Neural progenitor cell (in vitro differentiated cells): ENCODE measurements around the gene CLCNKA. TPM values are rescaled to one million over a fixed set of nuclear protein-coding genes. Genes with fewer than 3 reads are reported as not detected.
"Not testable (repeated sequence)": the region's sequence is repeated elsewhere in the genome, so short reads cannot be mapped to it uniquely, and the experiment has no call there.

ENCODE experiments used
- DNase-seq: peaks from one replicate; pipeline ENCODE4 v3.0.0-alpha.2; 2016; ENCODE audit warnings: low spot score
- H2AFZ ChIP-seq: fragments of 200-600 bp; sonication (generic); replicated peaks from 2 replicates; pipeline ENCODE4 v1.6.1; 2016; ENCODE audit warnings: antibody characterized with exemption
- H3F3A ChIP-seq: fragments of 200-600 bp; sonication (generic); 2 replicates; pipeline ENCODE4 v1.6.1; 2016; ENCODE audit warnings: antibody characterized with exemption, low read depth
- H3K27ac ChIP-seq: fragments of 200-600 bp; sonication (generic); 2 replicates; pipeline ENCODE4 v1.5.1; 2016; ENCODE audit warnings: mild to moderate bottlenecking
- H3K27me3 ChIP-seq: fragments of 200-600 bp; sonication (generic); 2 replicates; pipeline ENCODE4 v1.6.1; 2016; ENCODE audit warnings: mild to moderate bottlenecking, moderate library complexity
- H3K36me3 ChIP-seq: fragments of 200-600 bp; sonication (generic); 2 replicates; pipeline ENCODE4 v1.5.1; 2016
- H3K4me1 ChIP-seq: fragments of 200-600 bp; sonication (generic); 2 replicates; pipeline ENCODE4 v1.6.1; 2016; ENCODE audit warnings: mixed run types
- H3K4me2 ChIP-seq: fragments of 200-600 bp; sonication (generic); 2 replicates; pipeline ENCODE4 v1.6.1; 2016
- H3K4me3 ChIP-seq: fragments of 200-600 bp; sonication (generic); 2 replicates; pipeline ENCODE4 v1.5.1; 2016
- H3K79me2 ChIP-seq: fragments of 200-600 bp; sonication (generic); 2 replicates; pipeline ENCODE4 v1.6.1; 2016; ENCODE audit warnings: low read depth
- H3K9ac ChIP-seq: fragments of 200-600 bp; sonication (generic); 2 replicates; pipeline ENCODE4 v1.6.1; 2016
- H3K9me3 ChIP-seq: fragments of 200-600 bp; sonication (generic); 2 replicates; pipeline ENCODE4 v1.5.1; 2016; ENCODE audit warnings: low read depth
- H4K20me1 ChIP-seq: fragments of 200-600 bp; sonication (generic); 2 replicates; pipeline ENCODE4 v1.6.1; 2016; ENCODE audit warnings: low read depth
- H3K27ac Mint-ChIP-seq: 3 replicates; pipeline ENCODE4 v1.8.0; 2021; ENCODE audit warnings: mixed read lengths
- H3K27me3 Mint-ChIP-seq: 2 replicates; pipeline ENCODE4 v1.8.0; 2022; ENCODE audit warnings: low read depth, mild to moderate bottlenecking, inconsistent platforms, moderate library complexity, mixed read lengths; ENCODE audit not compliant: insufficient read depth
- H3K36me3 Mint-ChIP-seq: 3 replicates; pipeline ENCODE4 v1.8.0; 2021; ENCODE audit warnings: mixed read lengths
- H3K4me1 Mint-ChIP-seq: 3 replicates; pipeline ENCODE4 v1.8.0; 2021; ENCODE audit warnings: mixed read lengths
- H3K4me3 Mint-ChIP-seq: 3 replicates; pipeline ENCODE4 v1.8.0; 2021; ENCODE audit warnings: mild to moderate bottlenecking, moderate library complexity, mixed read lengths
- H3K9me3 Mint-ChIP-seq: 3 replicates; pipeline ENCODE4 v1.8.0; 2020; ENCODE audit warnings: mixed read lengths
- EZH2 ChIP-seq: fragments of 200-600 bp; sonication (generic); IDR thresholded peaks from 2 replicates; pipeline ENCODE4 v1.6.1; 2017; ENCODE audit warnings: antibody characterized with exemption, mild to moderate bottlenecking, moderate library complexity
- EZH2phosphoT487 ChIP-seq: fragments of 200-600 bp; sonication (generic); IDR thresholded peaks from 2 replicates; pipeline ENCODE4 v1.6.1; 2017; ENCODE audit warnings: antibody characterized with exemption
- total RNA-seq: library from RNA; depleted of rRNA; stranded (reverse); fragments of >200 nt; gene quantifications from 2 replicates; pipeline ENCODE4 v1.2.3, GENCODE V29; 2015; ENCODE audit warnings: low replicate concordance
- TF ChIP-seq, protein P1 (sequence below): fragments of 200-600 bp; sonication (generic); IDR thresholded peaks from 2 replicates; pipeline ENCODE4 v1.5.1; 2017; ENCODE audit warnings: antibody characterized with exemption, mild to moderate bottlenecking

CLCNKA gene
- total RNA-seq, 1 donor from 2014 or later: not detected

DNA sequence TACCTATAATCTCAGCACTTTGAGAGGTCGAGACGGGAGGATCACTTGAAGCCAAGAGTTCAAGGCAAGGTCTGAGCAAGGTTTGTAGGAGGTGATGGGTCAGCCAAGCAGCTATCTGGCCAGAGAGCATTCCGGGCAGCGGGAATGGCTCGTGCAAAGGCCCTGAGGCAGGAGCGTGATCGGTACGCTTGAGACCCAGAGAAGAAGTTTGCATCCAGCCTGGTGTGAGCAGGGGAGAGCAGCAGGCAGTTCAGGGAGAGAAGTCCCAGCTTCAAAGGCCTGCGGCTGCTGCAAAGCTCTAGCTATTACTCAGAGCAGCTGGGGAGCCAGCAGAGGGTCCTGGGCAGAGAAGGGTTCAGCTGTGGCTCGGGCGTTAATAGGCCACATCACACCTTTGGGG lies 22.9 kb upstream of the CLCNKA start:
- H4K20me1 ChIP-seq: no peaks in the 10 kb centered on the region
- peak overlapping the region; percentile 33 for H3K4me3 Mint-ChIP-seq
- H3K9ac ChIP-seq: no peak overlapping the region
- H3K79me2 ChIP-seq: no peaks in the 10 kb centered on the region
- H3K9me3 Mint-ChIP-seq: no peaks in the 10 kb centered on the region
- H3K4me1 ChIP-seq: peaks cover 4% of the 10 kb centered on the region
- peaks cover 6% of the 10 kb centered on the region for H3F3A ChIP-seq
- peaks cover 57% of the 10 kb centered on the region for H3K27me3 ChIP-seq
- no peak for DNase-seq
- no peak overlapping the region for H2AFZ ChIP-seq
- H3K4me2 ChIP-seq: no peak overlapping the region
- TF ChIP-seq EZH2phosphoT487: no peak
- H3K4me3 ChIP-seq: no peak overlapping the region
- H3K27ac ChIP-seq: no peak overlapping the region
- peaks cover 3% of the 10 kb centered on the region for H3K4me1 Mint-ChIP-seq
- no peaks in the 10 kb centered on the region for H3K36me3 Mint-ChIP-seq
- H3K36me3 ChIP-seq: no peaks in the 10 kb centered on the region
- no peaks in the 10 kb centered on the region for H3K9me3 ChIP-seq
- H3K27me3 Mint-ChIP-seq: peaks cover 19% of the 10 kb centered on the region
- H3K27ac Mint-ChIP-seq: no peak overlapping the region

DNA sequence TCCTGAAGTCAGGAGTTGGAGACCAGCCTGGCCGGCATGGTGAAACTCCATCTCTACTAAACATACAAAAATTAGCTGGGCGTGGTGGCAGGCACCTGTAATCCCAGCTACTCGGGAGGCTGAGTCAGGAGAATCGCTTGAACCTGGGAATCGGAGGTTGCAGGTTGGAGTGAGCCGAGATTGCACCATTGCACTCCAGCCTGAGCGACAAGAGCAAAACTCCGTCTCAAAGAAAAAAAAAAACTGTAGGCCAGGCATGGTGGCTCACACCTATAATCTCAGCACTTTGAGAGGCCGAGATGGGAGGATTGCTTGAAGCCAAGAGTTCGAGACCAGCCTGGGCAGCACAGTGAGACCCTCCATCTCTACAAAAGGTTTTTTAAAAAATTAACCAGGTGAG lies 20.6 kb upstream of the CLCNKA start:
- not testable (repeated sequence) for H3K9me3 ChIP-seq, H3K4me3 ChIP-seq, H3K27ac ChIP-seq, H3K36me3 Mint-ChIP-seq, H3K36me3 ChIP-seq, H3K27ac Mint-ChIP-seq, H3F3A ChIP-seq, H3K4me2 ChIP-seq, H3K79me2 ChIP-seq, H3K9ac ChIP-seq, DNase-seq, H3K9me3 Mint-ChIP-seq, H4K20me1 ChIP-seq, H2AFZ ChIP-seq, H3K4me3 Mint-ChIP-seq, H3K4me1 ChIP-seq, H3K4me1 Mint-ChIP-seq
- peaks cover 76% of the 10 kb centered on the region for H3K27me3 ChIP-seq
- peaks cover 26% of the 10 kb centered on the region for H3K27me3 Mint-ChIP-seq

DNA sequence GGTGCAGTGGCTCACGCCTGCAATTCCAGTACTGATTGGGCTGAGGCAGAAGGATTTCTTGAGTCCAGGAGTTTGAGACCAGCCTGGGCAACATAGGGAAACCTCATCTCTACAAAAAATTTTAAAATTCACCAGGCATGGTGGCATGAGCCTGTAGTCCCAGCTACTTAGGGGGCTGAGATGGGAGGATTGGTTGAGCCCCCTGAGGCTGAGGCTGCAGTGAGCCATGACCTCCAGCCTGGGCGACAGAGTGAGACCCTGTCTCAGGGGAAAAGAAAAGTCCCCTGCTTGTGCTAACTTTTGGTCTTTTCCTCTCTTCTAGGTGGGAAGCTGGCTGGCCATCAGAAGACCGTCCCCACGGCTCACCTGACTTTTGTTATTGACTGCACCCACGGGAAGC lies 16.2 kb upstream of the CLCNKA start:
- Mint-ChIP-seq H3K36me3 (no peaks in the 10 kb centered on the region), H3K27me3 (peaks cover 16% of the 10 kb centered on the region), H3K27ac (no peak overlapping the region), H3K4me1 (peaks cover 12% of the 10 kb centered on the region), H3K4me3 (no peak overlapping the region), H3K9me3 (no peaks in the 10 kb centered on the region)
- H4K20me1 ChIP-seq: no peaks in the 10 kb centered on the region
- no peak overlapping the region for H3K4me2 ChIP-seq
- peaks cover 9% of the 10 kb centered on the region for H3F3A ChIP-seq
- H3K36me3 ChIP-seq: no peaks in the 10 kb centered on the region
- no peak overlapping the region for H2AFZ ChIP-seq
- no peaks in the 10 kb centered on the region for H3K9me3 ChIP-seq
- no peak for DNase-seq
- TF ChIP-seq EZH2: no peak
- TF ChIP-seq, protein P1, sequence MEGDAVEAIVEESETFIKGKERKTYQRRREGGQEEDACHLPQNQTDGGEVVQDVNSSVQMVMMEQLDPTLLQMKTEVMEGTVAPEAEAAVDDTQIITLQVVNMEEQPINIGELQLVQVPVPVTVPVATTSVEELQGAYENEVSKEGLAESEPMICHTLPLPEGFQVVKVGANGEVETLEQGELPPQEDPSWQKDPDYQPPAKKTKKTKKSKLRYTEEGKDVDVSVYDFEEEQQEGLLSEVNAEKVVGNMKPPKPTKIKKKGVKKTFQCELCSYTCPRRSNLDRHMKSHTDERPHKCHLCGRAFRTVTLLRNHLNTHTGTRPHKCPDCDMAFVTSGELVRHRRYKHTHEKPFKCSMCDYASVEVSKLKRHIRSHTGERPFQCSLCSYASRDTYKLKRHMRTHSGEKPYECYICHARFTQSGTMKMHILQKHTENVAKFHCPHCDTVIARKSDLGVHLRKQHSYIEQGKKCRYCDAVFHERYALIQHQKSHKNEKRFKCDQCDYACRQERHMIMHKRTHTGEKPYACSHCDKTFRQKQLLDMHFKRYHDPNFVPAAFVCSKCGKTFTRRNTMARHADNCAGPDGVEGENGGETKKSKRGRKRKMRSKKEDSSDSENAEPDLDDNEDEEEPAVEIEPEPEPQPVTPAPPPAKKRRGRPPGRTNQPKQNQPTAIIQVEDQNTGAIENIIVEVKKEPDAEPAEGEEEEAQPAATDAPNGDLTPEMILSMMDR: no peak
- no peak for TF ChIP-seq EZH2phosphoT487
- no peak overlapping the region for H3K4me3 ChIP-seq
- H3K27ac ChIP-seq: no peak overlapping the region
- H3K4me1 ChIP-seq: peaks cover 5% of the 10 kb centered on the region
- H3K9ac ChIP-seq: no peak overlapping the region
- no peaks in the 10 kb centered on the region for H3K79me2 ChIP-seq
- peaks cover 70% of the 10 kb centered on the region for H3K27me3 ChIP-seq

DNA sequence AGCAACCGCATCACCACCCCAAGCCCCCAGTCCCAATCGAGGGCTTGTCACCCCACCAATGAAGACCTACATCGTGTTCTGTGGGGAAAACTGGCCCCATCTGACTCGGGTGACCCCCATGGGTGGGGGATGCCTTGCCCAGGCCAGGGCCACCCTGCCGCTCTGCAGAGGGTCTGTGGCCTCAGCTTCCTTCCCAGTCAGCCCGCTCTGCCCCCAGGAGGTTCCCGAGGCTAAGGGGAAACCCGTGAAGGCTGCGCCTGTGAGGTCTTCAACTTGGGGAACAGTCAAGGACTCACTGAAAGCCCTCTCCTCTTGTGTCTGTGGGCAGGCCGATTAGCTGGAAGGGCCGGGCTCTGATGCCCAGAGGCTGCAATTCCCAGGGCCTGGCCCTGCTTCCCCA lies 15.8 kb upstream of the CLCNKA start:
- DNase-seq: no peak
- H3K9me3 ChIP-seq: no peaks in the 10 kb centered on the region
- H3K27me3 ChIP-seq: peaks cover 66% of the 10 kb centered on the region
- Mint-ChIP-seq H3K4me1 (peaks cover 12% of the 10 kb centered on the region), H3K36me3 (no peaks in the 10 kb centered on the region), H3K27me3 (peaks cover 16% of the 10 kb centered on the region), H3K9me3 (no peaks in the 10 kb centered on the region), H3K27ac (no peak overlapping the region), H3K4me3 (no peak overlapping the region)
- H3K9ac ChIP-seq: no peak overlapping the region
- H3K79me2 ChIP-seq: no peaks in the 10 kb centered on the region
- H3K4me2 ChIP-seq: no peak overlapping the region
- H3K36me3 ChIP-seq: no peaks in the 10 kb centered on the region
- H3F3A ChIP-seq: peaks cover 9% of the 10 kb centered on the region
- H4K20me1 ChIP-seq: no peaks in the 10 kb centered on the region
- H2AFZ ChIP-seq: no peak overlapping the region
- H3K27ac ChIP-seq: no peak overlapping the region
- H3K4me1 ChIP-seq: peaks cover 5% of the 10 kb centered on the region
- no peak overlapping the region for H3K4me3 ChIP-seq
- TF ChIP-seq, protein P1: no peak
- TF ChIP-seq EZH2 (no peak), EZH2phosphoT487 (no peak)
